Ovary (tissue), 3 donors: ENCODE results near the gene CD247.

Experiments
- POLR2A ChIP-seq: fragments of 450-650 bp; IDR thresholded peaks from one replicate; pipeline ENCODE4 v1.6.1; 2017; ENCODE audit warnings: antibody characterized with exemption, mild to moderate bottlenecking, moderate library complexity
- TF ChIP-seq, protein P1 (sequence below), 3 donors: fragments of 450-650 bp in 2 of 3; fragments of 200-600 bp in 1 of 3; IDR thresholded peaks; one replicate each; pipeline versions ENCODE4 v1.5.1 to v1.8.0; 2016 to 2022; ENCODE audit warnings: antibody characterized with exemption in 3 of 3, mild to moderate bottlenecking in 1 of 3
- donor health status: DM: no; HTN: no; CAD: no.

DNA sequence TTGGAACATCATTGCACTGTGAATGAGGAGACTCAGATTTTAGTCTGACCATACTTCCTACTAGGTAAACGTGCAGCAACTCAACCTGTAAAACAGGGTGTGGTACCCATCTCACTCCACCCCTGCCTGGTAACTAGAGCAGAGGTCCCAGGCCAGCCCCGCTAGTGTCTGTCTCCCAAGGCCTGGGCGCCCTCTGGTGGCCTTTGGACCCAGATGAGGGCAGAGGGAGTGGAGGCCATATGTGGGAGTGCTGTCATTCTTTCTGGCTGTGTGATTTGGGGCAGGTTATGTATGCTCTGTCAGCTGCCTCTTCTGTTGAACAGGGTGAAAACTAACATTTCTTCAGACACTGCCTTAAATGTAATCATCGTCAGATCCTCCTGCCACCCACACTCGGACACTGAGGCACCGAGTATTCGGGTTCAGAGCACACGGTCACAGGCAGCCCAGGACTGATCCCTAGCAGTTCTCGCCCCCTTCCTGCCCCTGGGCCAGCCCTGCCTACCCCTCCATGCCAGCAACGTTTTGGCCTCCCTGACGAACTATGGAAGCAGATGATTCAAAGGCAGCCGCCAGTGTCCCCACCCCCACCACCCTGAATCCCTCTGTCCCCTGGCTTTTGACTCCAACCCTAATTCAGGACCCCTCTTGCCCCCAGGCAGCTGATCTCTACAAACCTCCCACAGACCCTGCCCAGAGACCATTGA lies 76.0 kb downstream of the CD247 start:
- TF ChIP-seq, protein P1, sequence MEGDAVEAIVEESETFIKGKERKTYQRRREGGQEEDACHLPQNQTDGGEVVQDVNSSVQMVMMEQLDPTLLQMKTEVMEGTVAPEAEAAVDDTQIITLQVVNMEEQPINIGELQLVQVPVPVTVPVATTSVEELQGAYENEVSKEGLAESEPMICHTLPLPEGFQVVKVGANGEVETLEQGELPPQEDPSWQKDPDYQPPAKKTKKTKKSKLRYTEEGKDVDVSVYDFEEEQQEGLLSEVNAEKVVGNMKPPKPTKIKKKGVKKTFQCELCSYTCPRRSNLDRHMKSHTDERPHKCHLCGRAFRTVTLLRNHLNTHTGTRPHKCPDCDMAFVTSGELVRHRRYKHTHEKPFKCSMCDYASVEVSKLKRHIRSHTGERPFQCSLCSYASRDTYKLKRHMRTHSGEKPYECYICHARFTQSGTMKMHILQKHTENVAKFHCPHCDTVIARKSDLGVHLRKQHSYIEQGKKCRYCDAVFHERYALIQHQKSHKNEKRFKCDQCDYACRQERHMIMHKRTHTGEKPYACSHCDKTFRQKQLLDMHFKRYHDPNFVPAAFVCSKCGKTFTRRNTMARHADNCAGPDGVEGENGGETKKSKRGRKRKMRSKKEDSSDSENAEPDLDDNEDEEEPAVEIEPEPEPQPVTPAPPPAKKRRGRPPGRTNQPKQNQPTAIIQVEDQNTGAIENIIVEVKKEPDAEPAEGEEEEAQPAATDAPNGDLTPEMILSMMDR (IDR thresholded peaks at IDR 0.05): peak; percentile 55 to 70 (median 58)
- no peak for TF ChIP-seq POLR2A
